GM19455 (cell line): ENCODE measurements around the gene LDB2.
"Not testable (repeated sequence)": the region's sequence is repeated elsewhere in the genome, so short reads cannot be mapped to it uniquely, and the experiment has no call there.

Experiments
- ATAC-seq: cut with Tn5 transposase; IDR thresholded peaks from one replicate; pipeline ENCODE4 v1.9.1; 2021; ENCODE audit not compliant: unreplicated experiment

The LDB2 gene

DNA sequence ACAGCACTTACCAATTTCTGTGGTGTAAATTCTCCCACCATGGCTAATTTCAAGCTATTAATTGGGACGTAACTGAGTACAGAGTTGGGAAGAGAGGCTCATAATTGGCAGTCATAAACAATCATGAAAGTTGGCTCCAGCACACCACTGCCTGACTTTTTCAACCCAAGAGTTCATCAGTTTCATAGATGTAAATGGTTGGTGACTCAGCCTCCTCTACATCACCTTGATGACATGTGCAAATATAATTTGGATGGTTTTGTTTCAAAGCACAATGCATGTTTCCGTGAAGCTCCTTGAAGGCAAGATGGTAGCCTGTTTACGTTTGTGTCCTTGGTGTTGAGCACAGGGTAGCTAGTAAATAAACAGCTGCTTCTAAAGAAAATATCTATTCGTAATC lies 235.1 kb downstream of the LDB2 start:
- ATAC-seq, result no peak

DNA sequence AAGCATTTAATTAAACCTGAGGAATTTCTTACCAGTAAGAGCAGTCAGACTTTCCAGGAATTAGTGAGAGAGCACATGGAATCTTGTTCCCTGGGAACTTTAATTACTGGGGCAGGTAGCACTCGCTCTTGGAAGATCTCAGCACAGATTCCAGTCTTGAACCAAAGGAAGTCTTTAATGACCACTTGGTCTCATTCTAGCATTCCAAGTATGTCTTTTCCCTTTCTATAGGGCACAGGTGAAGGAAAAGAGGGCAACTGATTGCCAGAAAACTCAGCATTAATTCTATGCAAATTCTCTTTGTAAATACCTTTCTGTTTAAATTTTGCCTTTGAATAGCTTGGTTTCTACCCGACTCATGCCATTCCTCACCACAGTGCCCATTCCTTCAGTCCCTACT lies 236.6 kb downstream of the LDB2 start:
- no peak for ATAC-seq

GRCh38 chr4:16660656-16661055 lies 237.8 kb downstream of the LDB2 start:
- ATAC-seq, result no peak

- ATAC-seq, result no peak
These were observed 238.8 kb downstream of the LDB2 start for GRCh38 chr4:16659694-16660093.

- no peak for ATAC-seq
These were observed 239.4 kb downstream of the LDB2 start for GRCh38 chr4:16659079-16659478.

DNA sequence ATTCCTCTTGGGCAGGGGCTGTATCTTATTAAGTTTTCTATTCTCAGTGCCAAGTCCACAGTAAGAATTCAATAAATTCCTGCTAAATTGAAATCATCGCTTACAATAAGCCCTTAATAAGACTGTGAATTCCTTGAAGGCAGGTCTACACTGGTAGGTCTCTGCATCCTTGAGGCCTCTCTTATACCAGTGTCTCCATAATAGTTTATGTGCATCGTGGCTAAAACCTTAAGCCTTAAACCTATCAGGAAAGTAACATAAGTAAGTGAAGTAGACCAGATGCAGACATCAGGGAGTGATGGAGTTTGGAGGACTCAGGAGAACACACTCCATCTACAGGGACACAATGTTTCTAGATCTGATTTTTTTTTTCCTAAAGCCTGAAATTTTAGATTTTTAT lies 240.3 kb downstream of the LDB2 start:
- no peak for ATAC-seq

GRCh38 chr4:16655111-16655510 lies 243.3 kb downstream of the LDB2 start:
- no peak for ATAC-seq

DNA sequence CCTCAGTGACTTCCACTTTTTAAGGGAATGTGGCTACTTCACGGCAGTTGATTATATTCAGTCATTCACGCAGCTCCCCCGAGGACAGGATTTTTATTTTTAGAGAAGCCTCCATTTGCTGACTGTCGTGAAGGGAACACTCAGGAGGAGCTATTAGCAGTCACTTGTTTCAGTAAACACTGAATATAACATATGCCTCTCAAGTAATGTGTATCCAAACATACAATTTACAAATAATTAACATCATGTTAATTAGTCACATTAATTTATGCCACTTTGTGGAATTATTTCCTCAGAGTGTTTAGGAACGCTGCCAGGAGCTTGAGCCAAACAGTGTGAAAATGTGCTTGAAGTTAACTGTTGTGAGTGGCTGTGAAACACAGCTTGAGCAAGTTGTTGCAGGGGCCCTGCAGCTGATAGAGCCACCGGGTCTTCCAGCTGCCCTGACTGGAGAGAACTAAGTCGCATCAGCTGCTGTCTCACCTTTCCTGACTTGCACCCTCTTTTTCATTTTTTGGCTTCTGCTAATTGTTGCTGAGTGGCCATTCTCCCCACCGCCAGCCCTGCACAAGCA lies 245.6 kb downstream of the LDB2 start:
- ATAC-seq, result no peak

- ATAC-seq, result no peak
These were observed 252.0 kb downstream of the LDB2 start for GRCh38 chr4:16646459-16646858.

GRCh38 chr4:16643893-16644292 lies 254.6 kb downstream of the LDB2 start:
- ATAC-seq, result no peak

- ATAC-seq, result no peak
These were observed 255.5 kb downstream of the LDB2 start for GRCh38 chr4:16642897-16643296.

DNA sequence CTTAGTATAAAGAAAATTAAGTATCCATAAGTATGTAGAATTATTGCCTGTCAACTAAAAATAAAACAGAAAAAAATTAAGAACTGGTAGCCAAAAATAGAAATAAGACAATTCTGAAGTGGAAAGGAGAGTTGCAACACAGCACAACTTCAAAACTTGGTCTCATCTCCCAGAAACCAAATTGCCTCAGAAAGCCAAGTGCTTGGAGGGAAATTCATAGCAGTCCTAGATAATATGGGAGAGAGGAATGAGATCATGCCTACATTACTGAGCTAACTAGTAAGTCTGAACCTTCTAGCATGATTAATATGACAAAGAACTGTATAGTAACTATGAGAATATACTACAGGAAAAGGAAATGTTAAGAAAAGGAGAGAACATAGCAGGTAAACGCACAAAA lies 256.5 kb downstream of the LDB2 start:
- no peak for ATAC-seq

DNA sequence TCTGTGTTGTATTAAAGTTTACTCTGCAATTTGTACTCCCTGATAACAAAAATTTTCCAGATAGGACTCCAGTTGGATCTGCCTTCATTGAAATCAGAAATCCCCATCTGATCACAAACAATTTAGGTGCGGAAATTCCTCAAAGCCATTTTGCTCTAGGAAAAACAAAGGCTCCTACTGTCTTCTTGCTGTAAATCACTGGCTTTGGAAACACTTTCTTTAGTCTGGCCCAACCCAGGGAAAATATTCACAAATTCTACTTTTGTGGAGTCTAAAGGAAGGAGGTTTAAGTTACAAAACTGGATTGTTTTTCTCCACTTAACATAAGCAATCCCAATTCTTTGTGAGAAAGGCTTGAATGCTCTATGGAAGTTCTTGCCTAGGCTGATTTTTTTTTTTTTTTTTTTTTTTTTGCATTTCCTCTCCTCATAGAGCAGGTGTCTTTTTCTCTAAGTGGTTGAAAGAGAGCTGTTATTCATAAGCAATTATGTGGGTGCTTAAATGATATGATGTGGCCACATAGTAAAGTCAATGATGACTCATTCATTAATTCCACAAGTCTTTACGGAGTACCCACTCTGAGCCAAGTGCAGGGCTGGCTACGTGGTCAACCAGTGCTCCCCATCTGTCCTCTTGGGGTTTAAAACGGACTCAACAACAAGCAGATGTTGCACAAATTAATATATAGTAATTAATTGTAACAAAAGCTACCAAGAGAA lies 261.4 kb downstream of the LDB2 start:
- ATAC-seq, result no peak

- ATAC-seq, result no peak
These were observed 262.1 kb downstream of the LDB2 start for GRCh38 chr4:16636304-16636703.

GRCh38 chr4:16629274-16629673 lies 269.2 kb downstream of the LDB2 start:
- not testable (repeated sequence) for ATAC-seq

DNA sequence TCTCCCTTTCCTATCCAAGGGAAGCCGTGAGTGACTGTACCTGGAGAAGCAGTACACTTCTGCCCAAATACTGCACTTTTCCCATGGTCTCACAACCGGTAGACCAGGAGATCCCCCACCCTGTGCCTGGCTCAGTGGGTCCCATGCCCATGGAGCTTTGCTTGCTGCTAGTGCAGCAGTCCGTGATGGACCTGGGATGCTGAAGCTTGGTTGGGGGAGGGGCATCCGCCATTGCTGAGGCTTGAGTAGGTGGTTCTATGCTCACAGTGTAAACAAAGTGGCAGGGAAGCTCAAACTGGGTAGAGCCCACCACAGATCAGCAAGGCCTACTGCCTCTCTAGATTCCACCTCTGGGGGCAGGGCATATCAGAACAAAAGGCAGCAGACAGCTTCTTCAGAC lies 269.6 kb downstream of the LDB2 start:
- not testable (repeated sequence) for ATAC-seq

GRCh38 chr4:16627999-16628398 lies 270.4 kb downstream of the LDB2 start:
- ATAC-seq, result no peak

- no peak for ATAC-seq
These were observed 271.5 kb downstream of the LDB2 start for GRCh38 chr4:16626945-16627344.

DNA sequence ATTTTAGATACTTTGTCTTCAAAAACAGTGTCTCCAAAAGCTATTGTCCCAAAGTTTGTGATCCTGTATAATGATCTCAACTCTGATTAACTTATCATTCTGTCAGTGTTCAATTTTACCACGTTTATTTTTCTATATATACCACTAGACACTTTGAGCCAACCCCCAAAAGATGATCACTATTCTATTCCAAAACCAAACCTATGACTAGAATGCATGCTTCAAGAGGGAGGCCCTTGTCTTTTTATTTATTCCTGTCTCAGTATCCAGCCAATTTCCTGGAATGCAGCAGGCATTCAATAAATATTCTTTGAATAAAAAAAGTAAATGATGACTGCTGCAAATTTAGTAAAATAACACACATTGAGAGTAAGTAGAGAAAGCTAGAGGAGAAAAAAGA lies 275.6 kb downstream of the LDB2 start:
- ATAC-seq, result no peak

DNA sequence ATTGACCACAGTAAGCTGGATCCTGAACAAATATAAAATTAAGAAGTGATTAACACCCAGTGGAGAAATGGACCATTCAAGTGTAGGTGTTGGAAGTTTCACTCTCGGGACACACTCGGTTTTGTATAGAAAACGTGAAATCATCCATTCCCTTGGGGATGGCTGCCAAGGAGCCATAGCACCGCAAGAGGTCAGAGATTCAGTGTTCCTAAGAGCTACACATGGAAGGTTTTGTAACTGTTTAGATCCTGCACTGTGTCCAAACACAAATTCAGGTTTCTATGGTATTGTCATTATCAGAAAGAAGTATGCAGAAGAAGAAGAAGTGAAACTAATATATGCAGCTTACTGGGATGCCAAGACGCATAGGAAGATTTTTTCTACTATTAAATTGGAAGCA lies 281.0 kb downstream of the LDB2 start:
- no peak for ATAC-seq

DNA sequence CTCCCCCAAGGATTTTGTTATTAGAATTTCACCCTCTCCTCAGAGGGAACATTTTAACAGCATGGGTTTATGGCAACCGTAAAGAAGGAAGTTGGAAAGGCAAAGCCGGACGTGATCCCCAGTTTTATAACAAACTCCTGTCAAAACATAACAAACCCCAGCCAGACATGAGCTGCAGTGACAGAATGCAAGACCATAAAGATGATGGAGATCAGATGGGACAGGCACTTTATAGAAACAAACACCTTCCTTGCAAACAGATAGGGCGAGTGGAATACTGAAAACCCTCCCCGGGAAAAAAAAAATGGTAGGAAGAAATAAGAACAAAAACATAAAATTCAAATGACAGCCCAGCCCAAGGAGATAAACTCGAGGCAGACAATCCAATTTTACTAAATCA lies 281.4 kb downstream of the LDB2 start:
- no peak for ATAC-seq

DNA sequence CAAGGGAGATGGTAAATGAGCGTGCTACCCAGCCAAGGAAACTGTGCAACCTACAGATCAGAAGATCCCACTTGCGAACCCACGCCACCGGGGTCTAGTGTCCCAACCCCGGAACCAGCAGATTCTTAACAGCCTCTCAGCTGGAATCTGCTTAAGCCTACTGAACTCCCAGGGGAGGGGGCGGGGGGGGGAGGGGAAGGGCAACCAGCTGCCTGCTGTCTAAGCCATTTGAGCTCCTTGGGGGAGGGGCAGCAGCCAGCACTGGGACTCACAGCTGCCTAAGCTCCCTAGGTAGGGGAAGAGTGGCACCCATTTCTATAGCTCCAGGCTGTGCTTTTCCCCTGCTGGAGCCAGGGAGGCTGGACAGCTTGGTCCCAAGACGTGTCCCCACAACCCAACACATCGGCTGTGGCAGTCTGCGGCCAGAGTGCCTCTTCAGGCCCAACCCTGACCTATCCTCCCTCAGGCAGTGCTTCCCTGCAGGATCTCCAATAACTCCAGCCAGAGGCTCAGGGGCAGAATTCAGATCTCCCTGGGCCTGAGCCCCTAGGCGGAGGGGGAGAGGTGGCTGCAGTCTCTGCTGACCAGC lies 289.2 kb downstream of the LDB2 start:
- no peak for ATAC-seq
